ENCODE measurements around the gene LRIG1.

Gene LRIG1

DNA sequence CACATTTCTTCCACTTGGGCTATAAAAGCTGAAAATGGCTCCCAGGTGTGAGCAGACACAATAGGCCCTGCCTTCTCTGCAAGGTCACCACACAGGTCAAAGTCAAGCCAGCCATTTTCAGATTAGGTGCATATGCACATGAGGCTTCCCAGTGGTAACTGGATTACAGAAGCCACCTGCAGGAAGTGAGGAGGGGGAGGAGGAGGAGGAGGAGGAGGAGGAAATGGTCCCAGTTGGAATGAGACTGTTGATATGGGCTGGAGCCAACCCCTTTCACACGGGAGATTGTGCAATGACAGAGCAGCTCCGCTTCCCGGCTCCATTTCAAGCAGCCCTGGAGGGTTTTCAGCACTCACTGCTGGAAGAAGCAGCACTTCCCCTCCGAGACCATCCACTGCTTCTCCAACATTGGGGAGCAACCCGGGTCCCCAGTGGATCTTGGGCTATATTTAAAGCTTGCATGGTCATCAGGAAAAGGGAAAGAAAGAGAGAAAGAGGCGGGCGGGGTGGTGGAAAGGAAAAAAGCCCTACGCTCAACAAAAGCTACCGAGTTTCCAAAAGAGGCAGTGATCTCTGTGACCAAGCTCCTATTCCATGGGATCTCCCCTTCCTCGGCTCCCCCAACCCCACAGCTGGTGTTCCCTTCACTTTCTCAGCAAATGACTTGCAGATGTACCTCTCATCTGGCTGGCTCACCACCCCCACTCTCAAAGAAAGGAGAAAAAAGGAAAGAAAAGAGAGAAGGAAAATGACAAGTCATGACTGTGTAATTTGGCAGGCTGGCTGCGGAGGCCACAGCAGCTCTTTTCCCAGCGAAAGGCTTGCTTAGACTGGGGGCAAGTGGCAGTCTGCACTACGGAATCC, 58.3 kb downstream of the LRIG1 start:
- TF ChIP-seq POLR2AphosphoS5 (IDR thresholded peaks at IDR 0.05; ENCODE audit: low read depth) = no peak
- TF ChIP-seq REST (IDR thresholded peaks at IDR 0.05; ENCODE audit: insufficient replicate concordance, low read depth) = no peak
- no peak for TF ChIP-seq GABPA (IDR thresholded peaks at IDR 0.05; ENCODE audit: low read depth)
- no peak for TF ChIP-seq CTCF (IDR thresholded peaks at IDR 0.05; ENCODE audit: insufficient read depth, low read length)
- TF ChIP-seq SPI1 (IDR thresholded peaks at IDR 0.05; ENCODE audit: borderline replicate concordance, low read depth) = no peak
- no peak for DNase-seq (ENCODE audit: low read depth in 1 of 2, low spot score in 1 of 2)
- H3K27me3 ChIP-seq (ENCODE audit: insufficient read depth, poor library complexity, severe bottlenecking) = no peaks in the 10 kb centered on the region
- no peak overlapping the region for H3K27ac ChIP-seq (replicated peaks)
- no peak overlapping the region for H3K4me3 ChIP-seq (replicated peaks; ENCODE audit: insufficient read depth, low read length)

- H3K27me3 ChIP-seq (ENCODE audit: insufficient read depth, poor library complexity, severe bottlenecking) = no peaks in the 10 kb centered on the region
- no peak overlapping the region for H3K4me3 ChIP-seq (replicated peaks; ENCODE audit: insufficient read depth, low read length)
- no peak for DNase-seq (ENCODE audit: low read depth in 1 of 2, low spot score in 1 of 2)
- H3K27ac ChIP-seq (replicated peaks) = no peak overlapping the region
- TF ChIP-seq GABPA (IDR thresholded peaks at IDR 0.05; ENCODE audit: low read depth) (no peak), REST (IDR thresholded peaks at IDR 0.05; ENCODE audit: insufficient replicate concordance, low read depth) (no peak), CTCF (IDR thresholded peaks at IDR 0.05; ENCODE audit: insufficient read depth, low read length) (no peak), POLR2AphosphoS5 (IDR thresholded peaks at IDR 0.05; ENCODE audit: low read depth) (no peak), SPI1 (IDR thresholded peaks at IDR 0.05; ENCODE audit: borderline replicate concordance, low read depth) (no peak)
These were observed 59.1 kb downstream of the LRIG1 start for GRCh38 chr3:66441692-66442091.

DNA sequence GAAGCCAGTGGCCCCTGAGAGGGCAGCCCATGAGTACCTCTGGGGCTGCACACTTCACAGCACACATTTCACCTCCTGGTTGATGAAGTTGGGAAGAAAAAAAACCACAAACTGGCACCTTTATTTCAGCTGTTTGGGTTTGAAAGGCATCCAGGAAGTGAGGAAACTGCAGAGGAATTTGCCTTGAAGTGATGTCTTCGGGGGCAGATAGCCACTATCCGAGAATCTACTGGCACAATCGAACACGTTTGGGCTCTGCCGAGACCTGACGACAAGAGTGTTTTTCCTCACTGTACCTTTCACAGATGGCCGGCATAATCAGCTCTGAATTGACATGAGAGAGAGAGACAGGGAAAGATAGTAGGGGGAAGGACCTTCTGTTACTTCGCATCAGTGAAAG, 59.7 kb downstream of the LRIG1 start:
- no peak for TF ChIP-seq CTCF (IDR thresholded peaks at IDR 0.05; ENCODE audit: insufficient read depth, low read length)
- TF ChIP-seq SPI1 (IDR thresholded peaks at IDR 0.05; ENCODE audit: borderline replicate concordance, low read depth) = no peak
- no peak for TF ChIP-seq REST (IDR thresholded peaks at IDR 0.05; ENCODE audit: insufficient replicate concordance, low read depth)
- TF ChIP-seq GABPA (IDR thresholded peaks at IDR 0.05; ENCODE audit: low read depth) = no peak
- TF ChIP-seq POLR2AphosphoS5 (IDR thresholded peaks at IDR 0.05; ENCODE audit: low read depth) = no peak
- H3K27ac ChIP-seq (replicated peaks) = no peak overlapping the region
- no peak for DNase-seq (ENCODE audit: low read depth in 1 of 2, low spot score in 1 of 2)
- H3K4me3 ChIP-seq (replicated peaks; ENCODE audit: insufficient read depth, low read length) = no peak overlapping the region
- H3K27me3 ChIP-seq (ENCODE audit: insufficient read depth, poor library complexity, severe bottlenecking) = no peaks in the 10 kb centered on the region
